HEK293 (cell line): Measurements from ENCODE around the gene MTCL1.

ENCODE experiments used
- CTCF ChIA-PET: fragments of 350-600 bp; formaldehyde crosslinking; extraction: SDS; loops from one replicate; lab custom pipeline; 2021; ENCODE audit warnings: antibody characterized with exemption; lab: Yijun Ruan, JAX
- POLR2A ChIA-PET: fragments of 300-600 bp; formaldehyde crosslinking; extraction: SDS; loops from one replicate; lab custom pipeline; 2020; ENCODE audit warnings: antibody characterized with exemption, inconsistent platforms; lab: Yijun Ruan, JAX
- H3K27ac ChIP-seq: fragments of 200-500 bp; sonication (Bioruptor generic); 2 replicates; pipeline ENCODE4 v1.5.1; 2014; ENCODE audit warnings: low read depth, low read length, control low read depth, inconsistent platforms; ENCODE audit errors: extremely low read depth
- H3K36me3 ChIP-seq, 2 experiments: fragments of 200-500 bp in 1 of 2; sonication (Bioruptor generic) in 1 of 2; 1 replicate in 1 of 2; 2 replicates in 1 of 2; pipeline ENCODE4 v1.5.1; 2014 to 2017; ENCODE audit warnings: inconsistent platforms in 2 of 2, low read length in 2 of 2; ENCODE audit not compliant: control insufficient read depth in 2 of 2, insufficient read depth in 1 of 2
- H3K4me1 ChIP-seq: fragments of 200-500 bp; sonication (Bioruptor generic); 2 replicates; pipeline ENCODE4 v1.5.1; 2014; ENCODE audit warnings: mild to moderate bottlenecking, low read length, inconsistent platforms; ENCODE audit not compliant: control insufficient read depth, insufficient read depth
- H3K4me3 ChIP-seq: 2 replicates; pipeline ENCODE4 v1.5.1; 2011; ENCODE audit warnings: low read depth, mild to moderate bottlenecking, control low read depth, low read length, moderate library complexity
- H3K9me3 ChIP-seq: fragments of 200-500 bp; sonication (Bioruptor generic); 2 replicates; pipeline ENCODE4 v1.5.1; 2014; ENCODE audit warnings: low read depth, low read length, inconsistent platforms; ENCODE audit not compliant: control insufficient read depth, insufficient read depth
- BCL11A ChIP-seq: fragments of 450-650 bp; formaldehyde crosslinking; IDR thresholded peaks from 2 replicates; pipeline ENCODE4 v1.5.1; 2016; ENCODE audit warnings: low read depth, missing biosample characterization, missing genetic modification characterization
- KLF16 ChIP-seq: fragments of 450-650 bp; formaldehyde crosslinking; IDR thresholded peaks from 2 replicates; pipeline ENCODE4 v1.5.1; 2017; ENCODE audit warnings: missing biosample characterization, missing genetic modification characterization
- KLF8 ChIP-seq: fragments of 450-650 bp; formaldehyde crosslinking; IDR thresholded peaks from 2 replicates; pipeline ENCODE4 v1.5.1; 2016; ENCODE audit warnings: missing biosample characterization, missing genetic modification characterization
- PRDM1 ChIP-seq: fragments of 450-650 bp; formaldehyde crosslinking; IDR thresholded peaks from 2 replicates; pipeline ENCODE4; 2016; ENCODE audit warnings: missing biosample characterization, missing genetic modification characterization
- SP3 ChIP-seq: fragments of 450-650 bp; formaldehyde crosslinking; IDR thresholded peaks from 2 replicates; pipeline ENCODE4 v1.5.1; 2016; ENCODE audit warnings: missing biosample characterization, missing genetic modification characterization
- YY2 ChIP-seq: fragments of 450-650 bp; formaldehyde crosslinking; IDR thresholded peaks from 2 replicates; pipeline ENCODE4 v1.5.1; 2016; ENCODE audit warnings: missing biosample characterization, missing genetic modification characterization
- ZBTB20 ChIP-seq: fragments of 450-650 bp; formaldehyde crosslinking; IDR thresholded peaks from 2 replicates; pipeline ENCODE4 v1.5.1; 2016; ENCODE audit warnings: missing biosample characterization, missing genetic modification characterization
- ZEB2 ChIP-seq: fragments of 450-650 bp; formaldehyde crosslinking; IDR thresholded peaks from 2 replicates; pipeline ENCODE4 v1.5.1; 2016; ENCODE audit warnings: missing biosample characterization, missing genetic modification characterization
- ZFP69B ChIP-seq: fragments of 450-650 bp; formaldehyde crosslinking; IDR thresholded peaks from 2 replicates; pipeline ENCODE4 v1.5.1; 2016; ENCODE audit warnings: missing biosample characterization, missing genetic modification characterization
- ZNF138 ChIP-seq: fragments of 450-650 bp; formaldehyde crosslinking; IDR thresholded peaks from 2 replicates; pipeline ENCODE4 v1.5.1; 2016; ENCODE audit warnings: missing biosample characterization, missing genetic modification characterization, borderline replicate concordance
- ZNF155 ChIP-seq: fragments of 450-650 bp; formaldehyde crosslinking; IDR thresholded peaks from 2 replicates; pipeline ENCODE4 v1.5.1; 2016; ENCODE audit warnings: missing biosample characterization, missing genetic modification characterization
- ZNF211 ChIP-seq: fragments of 450-650 bp; formaldehyde crosslinking; IDR thresholded peaks from 2 replicates; pipeline ENCODE4 v1.5.1; 2016; ENCODE audit warnings: low read depth, missing biosample characterization, missing genetic modification characterization
- ZNF24 ChIP-seq: fragments of 450-650 bp; formaldehyde crosslinking; IDR thresholded peaks from 2 replicates; pipeline ENCODE4 v1.5.1; 2016; ENCODE audit warnings: missing biosample characterization, missing genetic modification characterization
- ZNF335 ChIP-seq: fragments of 450-650 bp; formaldehyde crosslinking; conservative IDR thresholded peaks from 2 replicates; pipeline ENCODE4 v1.5.1; 2016; ENCODE audit warnings: missing biosample characterization, missing genetic modification characterization
- ZNF341 ChIP-seq: fragments of 450-650 bp; formaldehyde crosslinking; IDR thresholded peaks from 2 replicates; pipeline ENCODE4; 2016; ENCODE audit warnings: low read depth, missing biosample characterization, missing genetic modification characterization
- ZNF354C ChIP-seq: fragments of 450-650 bp; formaldehyde crosslinking; IDR thresholded peaks from 2 replicates; pipeline ENCODE4 v1.5.1; 2016; ENCODE audit warnings: missing biosample characterization, missing genetic modification characterization, low read depth, borderline replicate concordance
- ZNF37A ChIP-seq: fragments of 450-650 bp; IDR thresholded peaks from 2 replicates; pipeline ENCODE4 v1.5.1; 2018; ENCODE audit warnings: missing biosample characterization, missing genetic modification characterization
- ZNF394 ChIP-seq: fragments of 450-650 bp; formaldehyde crosslinking; IDR thresholded peaks from 2 replicates; pipeline ENCODE4 v1.5.1; 2016; ENCODE audit warnings: missing biosample characterization, missing genetic modification characterization, mild to moderate bottlenecking, moderate library complexity, borderline replicate concordance
- ZNF423 ChIP-seq: fragments of 450-650 bp; formaldehyde crosslinking; IDR thresholded peaks from 2 replicates; pipeline ENCODE4 v1.5.1; 2016; ENCODE audit warnings: missing biosample characterization, missing genetic modification characterization
- ZNF510 ChIP-seq: fragments of 450-650 bp; formaldehyde crosslinking; IDR thresholded peaks from 2 replicates; pipeline ENCODE4 v1.5.1; 2018; ENCODE audit warnings: mild to moderate bottlenecking, missing genetic modification characterization, missing biosample characterization; ENCODE audit not compliant: insufficient replicate concordance
- ZNF530 ChIP-seq: fragments of 450-650 bp; formaldehyde crosslinking; IDR thresholded peaks from 2 replicates; pipeline ENCODE4 v1.5.1; 2016; ENCODE audit warnings: low read depth, missing biosample characterization, missing genetic modification characterization
- ZNF624 ChIP-seq: fragments of 450-650 bp; formaldehyde crosslinking; IDR thresholded peaks from 2 replicates; pipeline ENCODE4 v1.5.1; 2017; ENCODE audit warnings: missing biosample characterization, missing genetic modification characterization
- ZNF658 ChIP-seq: fragments of 450-650 bp; formaldehyde crosslinking; IDR thresholded peaks from 2 replicates; pipeline ENCODE4; 2016; ENCODE audit warnings: missing biosample characterization, missing genetic modification characterization
- ZNF664 ChIP-seq: fragments of 450-650 bp; formaldehyde crosslinking; IDR thresholded peaks from 2 replicates; pipeline ENCODE4 v1.5.1; 2016; ENCODE audit warnings: missing biosample characterization, missing genetic modification characterization
- ZNF785 ChIP-seq: fragments of 450-650 bp; formaldehyde crosslinking; IDR thresholded peaks from 2 replicates; pipeline ENCODE4 v1.5.1; 2016; ENCODE audit warnings: missing biosample characterization, missing genetic modification characterization
- ZNF837 ChIP-seq: fragments of 450-650 bp; formaldehyde crosslinking; IDR thresholded peaks from 2 replicates; pipeline ENCODE4 v1.5.1; 2016; ENCODE audit warnings: missing biosample characterization, missing genetic modification characterization
- ZSCAN18 ChIP-seq: fragments of 450-650 bp; formaldehyde crosslinking; IDR thresholded peaks from 2 replicates; pipeline ENCODE4 v1.5.1; 2016; ENCODE audit warnings: missing biosample characterization, missing genetic modification characterization
- TF ChIP-seq, protein P1 (sequence below): fragments of 450-650 bp; formaldehyde crosslinking; IDR thresholded peaks from 2 replicates; pipeline ENCODE4 v1.5.1; 2016; ENCODE audit warnings: missing biosample characterization, missing genetic modification characterization
- TF ChIP-seq, protein P2 (sequence below): fragments of 450-650 bp; formaldehyde crosslinking; IDR thresholded peaks from 2 replicates; pipeline ENCODE4 v1.5.1; 2017; ENCODE audit warnings: missing biosample characterization, mild to moderate bottlenecking, missing genetic modification characterization, moderate library complexity
- TF ChIP-seq, protein P3 (sequence below): fragments of 450-650 bp; formaldehyde crosslinking; IDR thresholded peaks from 2 replicates; pipeline ENCODE4 v1.5.1; 2016; ENCODE audit warnings: missing biosample characterization, missing genetic modification characterization

The MTCL1 gene

DNA sequence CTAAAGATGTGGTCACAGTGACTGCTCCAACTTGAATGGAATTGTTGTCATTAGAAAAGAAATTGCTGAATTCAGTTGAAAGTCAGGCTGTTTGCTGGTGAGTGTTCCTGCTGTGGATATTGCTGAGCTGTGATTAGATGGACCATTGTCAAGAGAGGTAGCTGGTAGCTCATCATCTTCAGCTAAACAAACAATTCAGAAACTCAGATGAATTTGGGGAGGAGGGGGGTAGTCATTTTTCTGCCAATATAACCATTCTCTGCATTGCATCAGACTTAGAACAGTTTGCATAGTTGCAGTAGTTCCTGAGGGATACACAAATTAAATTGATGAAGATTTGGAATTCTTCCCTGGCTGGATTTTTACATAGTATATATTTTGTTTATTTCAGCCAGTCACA is 108.3 kb downstream of the MTCL1 start:
- H3K36me3 ChIP-seq = peaks cover 4 to 34% of the 10 kb centered on the region in 2 experiments; a peak in 2 of 3 replicates
- POLR2A ChIA-PET = no interaction called here
- H3K4me1 ChIP-seq = no peaks in the 10 kb centered on the region
- CTCF ChIA-PET = no interaction called here
- no peak overlapping the region for H3K27ac ChIP-seq
- no peak overlapping the region for H3K4me3 ChIP-seq
- no peaks in the 10 kb centered on the region for H3K9me3 ChIP-seq
- TF ChIP-seq ZSCAN18 (no peak), ZNF354C (tag by site-specific recombination) (no peak), ZNF785 (tag by site-specific recombination) (no peak), BCL11A (tag by site-specific recombination) (no peak), PRDM1 (tag by site-specific recombination) (no peak), YY2 (tag by site-specific recombination) (no peak), ZNF394 (tag by site-specific recombination) (no peak), ZNF510 (tag by site-specific recombination) (no peak), ZNF341 (no peak), ZBTB20 (tag by site-specific recombination) (no peak), ZNF530 (tag by site-specific recombination) (no peak), ZFP69B (tag by site-specific recombination) (no peak), ZNF211 (tag by site-specific recombination) (no peak), ZEB2 (tag by site-specific recombination) (no peak), ZNF664 (tag by site-specific recombination) (no peak), ZNF24 (tag by site-specific recombination) (no peak)
- TF ChIP-seq, protein P1, sequence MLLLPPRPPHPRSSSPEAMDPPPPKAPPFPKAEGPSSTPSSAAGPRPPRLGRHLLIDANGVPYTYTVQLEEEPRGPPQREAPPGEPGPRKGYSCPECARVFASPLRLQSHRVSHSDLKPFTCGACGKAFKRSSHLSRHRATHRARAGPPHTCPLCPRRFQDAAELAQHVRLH (tag by site-specific recombination) = no peak
- TF ChIP-seq, all 188 proteins: peak for 0

GRCh38 chr18:8814206-8814605 is 108.8 kb downstream of the MTCL1 start:
- POLR2A ChIA-PET = no interaction called here
- CTCF ChIA-PET = interaction anchor here (0.5 kb wide), 1 partner anchor 78 kb away, joined by 4 read pairs; no protein-coding TSS in a partner anchor
- TF ChIP-seq ZNF423 (tag by site-specific recombination) (no peak), ZNF335 (no peak), ZNF354C (tag by site-specific recombination) (no peak), ZNF624 (tag by site-specific recombination) (no peak), ZNF658 (tag by site-specific recombination) (no peak), ZNF837 (tag by site-specific recombination) (no peak), ZNF155 (tag by site-specific recombination) (no peak), KLF8 (tag by site-specific recombination) (no peak), KLF16 (tag by site-specific recombination) (no peak), ZNF37A (tag by site-specific recombination) (no peak), ZNF211 (tag by site-specific recombination) (no peak), SP3 (tag by site-specific recombination) (no peak), ZNF138 (tag by site-specific recombination) (no peak)
- TF ChIP-seq, protein P2, sequence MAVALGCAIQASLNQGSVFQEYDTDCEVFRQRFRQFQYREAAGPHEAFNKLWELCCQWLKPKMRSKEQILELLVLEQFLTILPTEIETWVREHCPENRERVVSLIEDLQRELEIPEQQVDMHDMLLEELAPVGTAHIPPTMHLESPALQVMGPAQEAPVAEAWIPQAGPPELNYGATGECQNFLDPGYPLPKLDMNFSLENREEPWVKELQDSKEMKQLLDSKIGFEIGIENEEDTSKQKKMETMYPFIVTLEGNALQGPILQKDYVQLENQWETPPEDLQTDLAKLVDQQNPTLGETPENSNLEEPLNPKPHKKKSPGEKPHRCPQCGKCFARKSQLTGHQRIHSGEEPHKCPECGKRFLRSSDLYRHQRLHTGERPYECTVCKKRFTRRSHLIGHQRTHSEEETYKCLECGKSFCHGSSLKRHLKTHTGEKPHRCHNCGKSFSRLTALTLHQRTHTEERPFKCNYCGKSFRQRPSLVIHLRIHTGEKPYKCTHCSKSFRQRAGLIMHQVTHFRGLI (tag by site-specific recombination) = no peak
- TF ChIP-seq, protein P3, sequence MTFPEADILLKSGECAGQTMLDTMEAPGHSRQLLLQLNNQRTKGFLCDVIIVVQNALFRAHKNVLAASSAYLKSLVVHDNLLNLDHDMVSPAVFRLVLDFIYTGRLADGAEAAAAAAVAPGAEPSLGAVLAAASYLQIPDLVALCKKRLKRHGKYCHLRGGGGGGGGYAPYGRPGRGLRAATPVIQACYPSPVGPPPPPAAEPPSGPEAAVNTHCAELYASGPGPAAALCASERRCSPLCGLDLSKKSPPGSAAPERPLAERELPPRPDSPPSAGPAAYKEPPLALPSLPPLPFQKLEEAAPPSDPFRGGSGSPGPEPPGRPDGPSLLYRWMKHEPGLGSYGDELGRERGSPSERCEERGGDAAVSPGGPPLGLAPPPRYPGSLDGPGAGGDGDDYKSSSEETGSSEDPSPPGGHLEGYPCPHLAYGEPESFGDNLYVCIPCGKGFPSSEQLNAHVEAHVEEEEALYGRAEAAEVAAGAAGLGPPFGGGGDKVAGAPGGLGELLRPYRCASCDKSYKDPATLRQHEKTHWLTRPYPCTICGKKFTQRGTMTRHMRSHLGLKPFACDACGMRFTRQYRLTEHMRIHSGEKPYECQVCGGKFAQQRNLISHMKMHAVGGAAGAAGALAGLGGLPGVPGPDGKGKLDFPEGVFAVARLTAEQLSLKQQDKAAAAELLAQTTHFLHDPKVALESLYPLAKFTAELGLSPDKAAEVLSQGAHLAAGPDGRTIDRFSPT (tag by site-specific recombination) = no peak
- TF ChIP-seq, all 188 proteins: peak for 0
- no peak overlapping the region for H3K4me3 ChIP-seq
- H3K4me1 ChIP-seq = no peaks in the 10 kb centered on the region
- no peaks in the 10 kb centered on the region for H3K9me3 ChIP-seq
- no peak overlapping the region for H3K27ac ChIP-seq
- peaks cover 4 to 38% of the 10 kb centered on the region in 2 experiments; a peak in 1 of 3 replicates for H3K36me3 ChIP-seq
